ENCODE results near the gene MBD5.
"Not testable (repeated sequence)": the region's sequence is repeated elsewhere in the genome, so short reads cannot be mapped to it uniquely, and the experiment has no call there.

MBD5 gene

DNA sequence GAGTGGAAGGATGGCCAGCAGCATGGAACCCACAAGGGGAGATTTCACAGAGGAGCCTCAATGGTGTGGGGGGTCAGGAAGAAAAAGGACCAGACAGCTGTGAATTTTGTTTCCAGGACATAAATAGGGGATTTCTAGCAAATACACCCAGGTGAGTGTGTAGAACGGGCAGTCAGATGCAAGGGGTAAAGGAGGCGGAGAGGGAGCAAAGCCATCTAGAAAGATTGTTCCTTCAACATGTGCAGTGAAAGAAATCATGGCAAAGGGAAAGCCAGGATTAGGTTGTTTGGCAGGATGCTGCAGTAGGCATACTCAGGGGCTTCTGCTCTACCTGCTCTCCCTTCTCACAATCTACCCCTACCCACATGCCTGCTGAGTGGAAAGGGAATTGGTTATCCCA lies 504.2 kb downstream of the MBD5 start:
- no peak for DNase-seq (ENCODE audit: low read depth)

DNA sequence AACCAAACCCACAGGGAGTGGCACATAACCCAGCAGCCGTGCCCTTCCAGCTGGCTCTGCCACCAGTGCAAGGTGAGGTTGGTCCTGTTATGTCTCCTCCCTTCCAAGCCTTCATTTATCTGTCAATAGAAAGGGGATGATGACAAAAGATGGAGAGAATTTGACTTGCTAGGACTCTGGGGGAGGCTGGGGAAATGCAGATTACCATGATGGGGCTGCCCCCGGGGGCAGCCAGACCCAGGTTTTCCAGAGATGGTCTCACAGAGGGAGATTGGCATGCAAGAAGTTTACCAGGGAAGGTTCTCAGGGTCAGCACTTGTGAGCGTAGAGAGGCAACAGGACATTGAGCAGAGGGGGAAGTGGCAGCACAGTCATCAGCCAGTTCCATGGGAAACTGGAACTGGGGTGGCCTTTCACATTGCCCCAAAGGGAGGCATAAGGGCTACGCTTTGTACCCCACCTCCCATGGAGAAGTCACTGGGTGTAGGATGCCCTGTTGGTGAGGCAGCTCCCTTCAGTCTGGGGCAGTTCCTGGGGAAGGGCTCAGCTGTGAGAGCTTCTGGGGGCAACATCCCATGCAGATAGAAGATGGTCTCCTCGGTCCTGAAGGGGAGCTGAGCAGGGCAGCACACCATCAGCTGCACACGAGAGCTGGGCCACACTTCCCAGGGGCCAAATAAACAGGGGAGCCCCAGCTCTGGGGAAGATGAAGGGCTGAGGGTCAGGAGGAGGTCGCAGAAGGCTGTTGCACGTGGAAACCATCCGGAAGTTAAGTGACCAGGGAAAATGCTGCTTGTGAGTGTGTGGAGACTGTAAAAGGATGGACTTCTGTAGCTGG lies 505.8 kb downstream of the MBD5 start:
- no peak for DNase-seq (ENCODE audit: low read depth)

DNA sequence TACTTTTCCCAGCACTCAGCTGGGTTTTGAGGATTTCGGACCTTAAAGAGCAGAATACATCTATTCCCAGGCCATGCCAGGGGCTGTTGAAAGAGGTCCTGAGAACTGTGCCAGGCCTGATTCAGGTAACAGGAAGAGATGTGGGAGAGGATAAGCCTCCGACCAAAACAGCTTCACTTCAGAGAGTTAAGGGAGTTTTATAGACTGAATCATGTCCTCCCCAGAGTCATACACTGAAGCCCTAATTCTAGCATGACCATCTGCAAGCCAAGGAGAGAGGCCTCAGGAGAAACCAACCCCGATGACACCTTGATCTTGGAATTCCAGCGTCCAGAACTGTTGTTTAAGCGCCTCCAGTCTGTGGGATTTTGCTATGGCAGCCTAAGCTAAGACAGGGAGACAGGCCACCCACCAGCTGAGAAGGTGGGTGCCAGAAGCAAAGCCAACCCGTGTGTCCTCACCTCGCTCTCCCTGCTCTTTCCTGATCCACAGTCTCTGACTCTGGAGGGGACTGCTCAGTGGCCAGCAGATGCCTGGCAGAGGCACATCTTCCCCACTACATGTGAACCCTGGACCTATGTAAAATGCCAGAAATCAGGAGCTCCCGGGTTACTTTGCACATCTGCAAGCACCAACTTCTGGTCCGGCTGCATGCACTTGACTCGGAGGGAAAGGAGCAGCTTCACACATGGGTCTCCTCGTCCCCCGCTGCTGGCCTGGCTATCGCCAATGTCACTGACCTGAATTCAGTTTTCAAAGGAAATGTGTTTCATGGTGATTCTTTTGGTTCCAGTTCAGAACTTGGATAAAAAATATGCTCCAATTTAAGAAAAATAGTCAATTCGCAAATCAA lies 506.8 kb downstream of the MBD5 start:
- no peak for DNase-seq (ENCODE audit: low read depth)

DNA sequence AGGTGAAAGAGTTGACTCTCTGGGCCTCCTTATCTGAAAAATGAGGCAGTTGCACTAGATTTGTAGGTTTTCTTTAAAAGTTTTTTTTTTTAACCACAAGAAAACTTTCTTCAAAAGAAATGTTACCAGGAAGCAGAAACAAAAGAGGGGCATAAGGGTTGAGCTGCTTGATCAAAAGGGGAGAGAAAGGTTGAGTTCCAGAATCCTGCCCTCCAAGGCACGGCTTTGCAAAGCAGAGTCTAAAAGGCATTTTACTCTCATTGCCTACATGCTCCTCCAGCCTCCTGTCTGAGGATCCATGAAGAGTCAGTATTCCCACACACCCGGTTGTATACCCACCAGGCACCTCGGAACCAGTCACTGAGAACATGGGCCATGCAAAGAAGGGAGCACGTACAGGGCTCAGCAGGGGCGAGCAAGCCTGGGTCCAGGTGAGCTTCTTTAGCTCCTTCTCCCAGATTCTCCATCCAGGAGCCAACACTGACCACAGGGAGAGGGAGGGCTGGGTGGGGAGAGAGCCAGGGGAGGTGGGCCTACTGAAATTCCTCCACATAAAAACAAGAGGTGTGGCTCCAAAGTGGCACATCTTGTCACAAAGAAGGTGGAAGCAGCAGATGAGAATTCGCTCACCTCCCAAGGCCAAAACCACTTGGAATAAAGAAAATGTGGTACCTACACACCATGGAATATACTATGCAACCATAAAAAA lies 507.6 kb downstream of the MBD5 start:
- DNase-seq (ENCODE audit: low read depth): no peak

DNA sequence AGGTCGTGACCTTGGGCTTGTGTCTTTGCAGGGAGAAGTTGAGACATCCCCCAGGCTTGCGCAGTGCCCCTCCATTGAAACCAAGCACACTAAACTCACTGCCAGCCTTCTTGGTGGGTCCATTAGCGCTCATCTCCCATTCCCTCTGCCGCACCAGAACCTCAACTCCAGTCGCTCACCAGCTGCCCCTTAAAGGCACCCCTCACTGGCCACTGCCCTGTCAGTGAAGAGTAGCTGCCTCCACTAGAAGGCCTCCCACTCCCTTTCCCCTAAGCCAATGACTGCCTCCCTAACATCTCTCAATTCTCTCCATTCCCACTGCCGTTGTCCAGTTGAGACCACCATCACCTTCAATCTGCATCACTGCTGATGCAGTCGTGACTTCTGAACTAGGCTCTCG lies 508.9 kb downstream of the MBD5 start:
- DNase-seq (ENCODE audit: low read depth): no peak

DNA sequence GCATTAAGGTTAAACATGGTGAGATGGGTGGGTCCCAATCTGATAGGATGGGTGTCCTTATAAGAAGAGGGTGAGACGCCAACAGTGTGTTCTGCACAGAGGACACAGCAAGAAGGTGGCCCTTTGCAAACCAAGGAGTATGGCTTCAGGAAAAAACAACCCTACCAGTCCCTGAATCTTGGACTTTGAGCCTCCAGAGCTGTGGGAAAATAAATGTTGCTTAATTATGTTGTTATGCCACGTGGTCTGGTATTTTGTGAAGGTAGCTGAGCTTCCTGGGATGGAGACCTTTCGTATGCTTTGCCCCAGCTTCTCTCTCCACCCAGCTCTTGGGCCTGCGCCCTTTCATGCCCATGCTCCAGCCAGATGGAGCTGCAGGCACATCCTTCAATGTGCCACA lies 509.5 kb downstream of the MBD5 start:
- no peak for DNase-seq (ENCODE audit: low read depth)

DNA sequence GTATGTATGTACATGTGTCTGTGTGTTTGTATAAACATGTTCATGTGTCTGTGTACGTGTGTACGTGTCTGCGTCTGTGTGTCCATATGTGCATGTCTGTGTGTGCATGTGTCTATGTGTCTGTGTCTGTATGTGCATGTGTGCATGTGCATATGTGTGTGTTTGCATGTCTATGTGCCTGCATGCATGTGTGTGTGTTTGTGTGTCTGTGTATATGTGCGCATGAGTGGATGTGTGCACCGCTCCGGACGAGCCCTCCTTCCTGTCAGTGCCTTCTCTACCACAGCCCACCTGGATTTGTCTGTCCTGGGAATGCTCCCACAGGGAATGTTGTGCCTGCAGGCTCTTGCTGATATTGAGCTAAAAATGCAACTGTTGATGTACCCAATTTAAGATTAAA lies 510.3 kb downstream of the MBD5 start:
- no peak for DNase-seq (ENCODE audit: low read depth)

DNA sequence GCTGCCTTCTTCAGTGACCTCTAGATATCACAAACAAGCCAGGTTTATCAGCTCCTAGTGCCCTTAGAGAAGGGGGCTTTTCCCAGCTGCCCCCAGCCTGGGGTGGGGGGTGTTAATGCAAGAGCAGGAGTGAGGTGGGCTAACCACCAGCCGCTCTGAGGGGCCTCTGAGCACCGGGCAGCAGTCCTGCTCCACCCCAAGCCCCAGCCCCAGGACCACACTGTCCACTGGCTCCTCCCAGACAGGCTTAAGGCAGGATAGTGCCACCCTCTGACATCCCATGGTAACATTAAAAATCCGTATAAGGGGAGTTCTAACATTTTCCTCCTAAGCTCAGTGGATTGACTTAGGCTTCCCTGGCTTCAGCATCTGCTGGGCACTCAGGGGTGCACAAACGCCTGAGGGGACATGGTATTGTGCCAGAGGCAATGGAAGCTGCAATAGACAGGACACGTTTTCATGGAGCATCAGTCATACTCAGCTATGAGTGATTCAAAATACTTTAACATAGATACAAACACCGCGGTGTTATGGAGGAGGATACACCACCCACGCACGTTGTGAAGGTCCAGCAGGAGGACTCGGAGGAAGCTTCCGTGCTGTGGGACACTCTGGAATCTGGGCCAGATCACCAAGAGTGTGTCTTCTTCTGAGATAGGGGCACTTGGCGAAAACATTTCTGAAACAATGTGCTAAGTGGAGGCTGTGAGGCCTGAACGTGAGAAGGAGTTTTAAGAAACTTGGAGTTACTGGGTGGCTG lies 511.0 kb downstream of the MBD5 start:
- no peak for DNase-seq (ENCODE audit: low read depth)

DNA sequence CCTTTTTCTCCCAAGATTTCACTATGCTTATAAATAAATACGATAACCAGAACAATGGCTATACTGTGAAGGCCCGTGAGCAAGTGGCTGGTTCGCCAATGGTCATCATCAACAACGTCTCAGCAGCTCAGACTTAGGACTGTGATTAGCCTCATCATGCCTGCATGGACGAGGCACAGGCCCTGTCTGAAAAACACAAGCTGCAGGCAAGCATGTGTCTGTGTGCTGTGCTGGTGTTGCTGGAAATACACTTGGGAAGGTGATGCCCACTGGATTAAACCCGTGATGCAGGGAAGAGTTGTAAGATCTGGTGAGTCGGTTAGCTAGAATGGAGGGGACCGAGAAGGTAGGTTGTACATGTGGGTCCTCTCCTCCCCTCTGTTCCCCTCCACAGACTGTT lies 512.1 kb downstream of the MBD5 start:
- DNase-seq (ENCODE audit: low read depth): no peak

DNA sequence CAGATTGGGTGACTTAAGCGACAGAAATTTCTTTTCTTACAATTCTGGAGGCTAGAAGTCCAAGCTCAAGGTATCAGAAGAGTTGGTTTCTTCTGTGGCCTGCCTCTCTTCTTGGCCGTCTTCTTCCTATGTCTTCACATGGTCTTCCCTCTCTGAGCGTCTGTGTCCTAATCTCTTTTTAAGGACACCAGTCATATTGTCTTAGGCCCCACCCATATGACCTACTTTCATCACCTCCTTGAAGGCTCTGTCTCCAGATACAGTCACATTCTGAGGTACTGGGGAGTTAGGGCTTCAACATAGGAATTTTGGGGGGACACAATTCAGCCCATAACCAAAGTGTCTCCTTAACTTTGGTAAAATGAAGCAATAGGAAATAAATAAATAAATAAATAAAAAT lies 512.8 kb downstream of the MBD5 start:
- DNase-seq (ENCODE audit: low read depth): no peak

DNA sequence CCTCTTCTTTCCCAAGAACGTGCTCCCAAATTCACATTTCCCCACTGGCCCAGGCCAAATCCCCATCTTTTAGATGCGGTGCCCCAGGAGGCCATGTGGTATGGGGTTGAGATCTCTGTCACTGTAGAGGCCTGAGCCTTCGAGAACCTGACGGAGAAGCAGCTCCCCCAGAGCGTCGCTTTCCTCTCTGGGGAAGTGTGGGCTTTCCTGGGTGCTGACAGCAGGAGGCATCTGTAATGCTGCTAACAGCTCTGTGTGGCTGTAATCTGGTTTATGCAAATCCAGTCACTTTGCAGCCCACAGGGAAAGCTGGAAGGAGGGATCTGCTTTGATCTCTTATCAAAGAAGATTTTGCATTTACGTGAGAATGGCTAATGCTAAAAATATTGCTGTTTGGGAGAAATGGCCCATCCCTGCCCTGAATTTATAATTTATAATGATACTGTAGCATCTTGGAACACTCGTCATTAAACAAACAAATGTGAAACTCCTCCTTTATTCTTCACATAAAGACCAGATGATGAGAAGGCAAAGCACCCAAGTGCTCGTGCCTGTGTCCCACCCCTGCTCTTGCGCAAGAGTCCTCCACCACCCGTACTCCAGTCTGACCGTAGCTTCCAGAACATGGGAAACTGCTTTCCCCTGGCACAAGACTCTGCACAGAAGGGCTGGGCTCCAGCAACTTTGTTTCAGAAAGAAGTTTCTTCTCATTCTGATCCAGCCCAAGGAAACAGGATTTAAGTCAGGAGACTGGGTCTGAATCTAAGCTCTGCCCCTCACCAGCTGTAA lies 513.7 kb downstream of the MBD5 start:
- peak; percentile 17 for DNase-seq (ENCODE audit: low read depth)

DNA sequence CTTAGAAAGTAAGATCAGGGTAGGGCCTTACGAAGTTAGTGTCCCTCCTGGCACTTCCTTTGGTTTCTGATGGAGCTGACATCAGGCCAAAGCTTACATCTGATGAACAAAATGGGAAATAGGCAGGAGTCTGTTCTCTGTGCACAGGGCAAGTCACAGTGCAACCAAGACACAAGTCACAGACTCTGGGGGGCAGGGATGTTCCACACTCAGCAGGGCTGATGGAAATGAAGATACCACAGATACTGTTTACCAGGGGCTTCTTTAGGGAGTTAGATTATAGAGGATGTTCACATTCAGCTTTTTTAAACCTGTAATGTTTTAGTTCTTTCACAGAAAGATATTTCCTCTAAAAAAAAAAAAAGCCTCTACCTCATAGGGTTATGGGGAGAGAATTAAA lies 517.5 kb downstream of the MBD5 start:
- DNase-seq (ENCODE audit: low read depth): no peak

DNA sequence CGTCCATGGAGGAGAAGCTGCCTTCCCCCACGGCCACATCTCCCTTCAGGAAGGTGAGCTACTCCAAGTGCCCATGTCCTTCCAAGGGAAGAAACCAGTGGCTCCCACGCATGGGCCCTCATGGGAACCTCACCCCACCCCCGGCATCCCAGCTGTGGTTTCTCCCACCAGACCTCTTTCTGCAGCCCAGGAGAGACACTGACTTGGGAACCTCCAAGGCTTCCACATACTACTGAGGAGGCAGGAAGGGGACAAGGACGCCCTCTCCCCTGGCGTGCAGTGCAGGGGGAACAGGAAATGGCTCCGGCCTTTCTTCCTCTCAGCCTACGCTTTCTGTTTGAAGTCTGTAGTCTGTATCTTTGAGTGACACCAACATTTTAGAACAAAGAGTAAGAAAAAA lies 519.1 kb downstream of the MBD5 start:
- no peak for DNase-seq (ENCODE audit: low read depth)

DNA sequence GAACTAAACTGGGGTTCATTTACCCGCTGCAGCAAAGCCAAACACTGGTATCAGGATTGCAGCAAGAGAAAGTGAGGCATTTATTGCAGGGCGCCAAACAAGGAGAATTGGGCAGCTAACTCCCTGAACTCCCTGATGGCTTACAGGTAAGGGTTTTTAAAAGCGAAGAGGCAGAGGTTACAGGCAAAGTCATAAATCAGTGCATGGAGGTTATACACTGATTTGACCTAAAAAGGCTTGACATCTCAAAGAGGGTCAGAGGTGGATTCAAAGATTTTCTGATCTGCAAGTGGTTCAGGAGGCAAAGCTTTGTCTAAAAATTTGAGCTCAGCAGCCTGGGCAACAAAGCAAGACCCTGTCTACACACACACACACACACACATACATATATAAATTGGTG lies 520.9 kb downstream of the MBD5 start:
- DNase-seq (ENCODE audit: low read depth): no peak

DNA sequence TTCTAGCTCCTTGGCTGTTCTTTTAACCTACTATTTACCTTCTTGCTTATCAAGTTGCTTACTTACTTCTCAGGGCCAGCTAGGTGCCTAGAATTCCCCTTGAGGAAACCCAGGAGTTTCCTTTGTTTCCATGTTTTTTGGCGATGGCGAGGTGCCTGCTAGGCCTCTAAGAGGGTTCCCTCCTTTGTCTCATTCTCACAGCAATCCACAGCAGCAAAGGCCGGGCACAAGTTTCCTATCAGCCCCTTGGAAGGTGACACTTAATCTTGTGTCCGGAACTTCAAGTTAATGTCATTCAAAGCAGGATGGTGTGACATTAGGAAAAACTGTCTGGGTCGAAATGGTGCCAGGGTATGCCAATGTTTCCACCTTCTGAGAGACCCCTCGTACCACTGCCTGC lies 521.7 kb downstream of the MBD5 start:
- no peak for DNase-seq (ENCODE audit: low read depth)

DNA sequence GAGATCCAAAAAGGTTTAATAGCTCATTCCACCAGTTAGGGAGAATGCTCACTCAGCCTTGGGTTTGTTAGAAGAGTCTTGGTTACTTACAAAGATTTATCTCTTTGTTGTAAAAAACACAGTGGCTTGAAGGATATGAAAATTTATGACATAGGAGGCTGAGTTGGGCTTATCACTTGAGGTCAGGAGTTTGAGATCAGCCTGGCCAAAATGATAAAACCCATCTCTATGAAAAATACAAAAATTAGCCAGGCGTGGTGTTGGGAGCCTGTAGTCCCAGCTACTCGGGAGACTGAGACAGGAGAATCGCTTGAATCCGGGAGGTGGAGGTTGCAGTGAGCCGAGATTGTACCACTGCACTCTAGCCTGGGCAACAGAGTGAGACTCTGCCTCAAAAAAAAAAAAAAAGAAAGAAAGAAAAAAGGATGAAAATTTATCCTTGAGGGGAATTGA lies 522.2 kb downstream of the MBD5 start:
- not testable (repeated sequence) for DNase-seq (ENCODE audit: low read depth)

DNA sequence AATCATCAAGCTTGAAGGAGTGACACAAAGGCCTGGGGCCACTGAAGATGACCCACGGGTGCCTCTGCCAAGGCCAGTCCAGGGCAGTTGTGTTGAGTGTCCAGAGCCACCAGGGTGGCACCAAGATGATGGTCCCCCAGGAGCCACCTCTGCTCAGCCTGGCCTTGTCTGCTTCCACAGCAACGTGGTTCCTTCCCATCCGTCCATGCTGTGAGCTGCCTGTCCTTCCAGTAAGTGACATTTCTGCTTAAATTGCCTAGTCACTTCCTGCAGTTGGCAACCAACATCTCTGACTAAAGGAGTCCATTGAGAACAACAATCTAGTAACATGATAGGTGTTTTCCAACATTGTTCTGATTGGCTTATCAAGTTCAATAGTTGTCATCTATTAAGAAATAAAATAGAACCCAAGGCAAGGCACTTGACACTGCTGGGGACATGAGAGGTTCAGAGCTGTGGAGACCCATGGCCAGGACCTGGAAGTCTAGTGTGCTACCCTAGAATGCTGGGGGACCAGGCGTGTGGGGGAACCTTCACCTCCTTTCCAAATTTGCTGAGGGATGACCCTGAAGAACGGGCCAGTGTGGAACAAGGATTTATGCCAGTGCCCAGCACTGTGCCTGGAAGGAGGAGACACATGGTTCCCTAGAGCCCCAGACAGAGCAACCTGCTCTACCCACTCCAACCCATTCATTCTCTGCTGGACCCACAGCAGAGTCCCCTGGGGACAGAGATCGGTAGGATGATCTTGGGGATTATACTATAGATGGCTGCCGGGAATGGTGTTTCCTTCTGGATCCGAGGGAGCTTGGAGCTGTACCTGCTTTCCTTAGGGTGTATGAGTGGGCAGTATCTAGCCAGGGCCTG lies 524.7 kb downstream of the MBD5 start:
- DNase-seq (ENCODE audit: low read depth): no peak

DNA sequence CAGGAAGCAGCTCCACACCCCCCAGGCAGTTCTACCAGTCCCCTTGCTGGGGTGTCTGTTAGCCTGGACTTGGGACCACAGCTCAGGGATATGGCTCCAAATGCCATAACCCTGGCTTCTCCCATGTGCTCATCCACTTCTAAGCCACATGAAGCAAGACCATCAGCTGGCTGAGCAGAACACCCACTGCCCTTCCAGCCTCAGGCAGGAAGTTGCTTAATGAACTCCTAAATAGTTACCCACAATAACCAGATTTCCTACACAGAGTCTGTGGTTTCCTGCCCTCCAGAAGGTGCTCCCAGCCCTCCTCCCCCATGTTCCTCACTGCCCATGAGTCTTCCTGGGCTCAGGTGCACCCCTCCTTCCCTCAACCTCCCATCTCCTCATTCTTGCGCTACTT lies 525.4 kb downstream of the MBD5 start:
- peak; percentile 25 for DNase-seq (ENCODE audit: low read depth)

DNA sequence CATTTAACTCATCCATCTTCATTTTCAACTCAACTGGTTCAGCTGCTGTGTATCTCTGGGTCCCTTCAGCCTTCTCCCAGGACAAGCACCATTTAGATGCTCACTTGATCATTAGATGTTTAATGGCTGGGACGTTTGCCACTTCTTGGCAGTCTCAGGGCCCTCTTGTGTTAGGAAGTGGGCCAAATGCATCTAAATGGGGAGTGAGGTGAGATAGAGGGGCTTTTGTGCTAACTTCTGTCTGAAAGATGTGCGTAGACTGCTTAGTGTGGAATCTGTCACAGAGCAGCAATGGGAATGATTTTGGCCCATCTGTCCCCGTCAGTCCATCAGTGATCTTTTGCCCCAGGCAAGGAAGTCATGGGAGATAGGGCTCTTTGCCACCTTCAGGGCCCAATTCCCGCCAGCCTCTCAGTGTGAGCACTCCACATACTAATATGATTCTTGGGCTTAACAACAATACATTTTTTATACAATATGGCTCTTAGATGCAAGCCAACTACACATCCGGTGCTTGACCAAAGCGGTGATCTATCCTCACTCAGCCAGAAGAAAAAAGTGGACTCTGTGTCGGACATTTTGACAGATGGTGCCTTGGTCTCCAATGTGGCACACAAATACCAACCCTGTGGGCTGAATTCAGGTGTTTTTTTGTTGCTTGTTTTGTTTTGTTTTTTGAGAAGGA lies 528.0 kb downstream of the MBD5 start:
- no peak for DNase-seq (ENCODE audit: low read depth)
